ENCODE measurements around the gene LPXN.

LPXN gene

DNA sequence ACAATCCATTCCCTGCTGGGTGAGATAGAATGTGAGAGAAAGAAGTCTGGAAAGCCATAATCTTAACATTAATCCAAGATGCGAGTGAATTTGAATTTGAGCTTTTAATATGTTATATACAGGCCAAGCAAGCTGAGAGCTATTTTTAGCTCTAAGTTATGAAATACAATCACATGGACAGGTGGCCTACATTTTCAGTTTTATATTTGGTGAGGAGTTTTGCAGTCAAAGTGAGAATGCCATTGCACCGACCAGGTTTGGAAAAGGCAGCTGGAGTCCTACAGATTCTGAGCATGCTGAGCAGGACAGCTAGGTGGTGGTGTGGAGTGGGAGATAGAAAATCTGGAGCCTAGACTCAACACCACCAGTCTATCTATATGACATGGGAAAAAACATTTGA, 79.8 kb downstream of the LPXN start:
- TF ChIP-seq FOXK2 (IDR thresholded peaks at IDR 0.05) (no peak), ELF4 (IDR thresholded peaks at IDR 0.05) (no peak), ARNT (IDR thresholded peaks at IDR 0.05) (no peak), FOXM1 (IDR thresholded peaks at IDR 0.05; ENCODE audit: borderline replicate concordance) (no peak), BHLHE40 (IDR thresholded peaks at IDR 0.05; ENCODE audit: borderline replicate concordance) (no peak)
- DNase-seq (ENCODE audit: extremely low spot score), result no peak
- POLR2A ChIA-PET, result no interaction called here
- CTCF ChIA-PET, result no interaction called here

DNA sequence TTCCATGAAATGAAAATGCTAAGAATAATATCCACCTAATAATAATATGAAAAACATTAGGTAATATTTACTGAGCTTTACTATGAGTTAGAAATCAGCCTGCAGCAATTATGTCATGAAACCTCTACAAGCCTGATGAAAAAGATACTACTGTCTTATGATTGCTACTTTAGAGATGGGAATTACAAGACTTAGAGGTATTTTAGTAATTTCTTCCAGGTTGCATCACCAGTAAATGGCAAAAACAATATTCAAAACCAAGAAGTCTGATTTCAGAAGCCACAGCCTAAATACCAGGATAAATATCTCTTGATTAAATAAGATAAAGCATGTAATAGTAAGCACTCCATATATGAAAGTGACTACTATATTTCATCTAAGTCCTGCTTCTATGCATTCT, 81.6 kb downstream of the LPXN start:
- no peak for TF ChIP-seq LEF1 (IDR thresholded peaks at IDR 0.05; ENCODE audit: borderline replicate concordance)
- TF ChIP-seq, protein P1, sequence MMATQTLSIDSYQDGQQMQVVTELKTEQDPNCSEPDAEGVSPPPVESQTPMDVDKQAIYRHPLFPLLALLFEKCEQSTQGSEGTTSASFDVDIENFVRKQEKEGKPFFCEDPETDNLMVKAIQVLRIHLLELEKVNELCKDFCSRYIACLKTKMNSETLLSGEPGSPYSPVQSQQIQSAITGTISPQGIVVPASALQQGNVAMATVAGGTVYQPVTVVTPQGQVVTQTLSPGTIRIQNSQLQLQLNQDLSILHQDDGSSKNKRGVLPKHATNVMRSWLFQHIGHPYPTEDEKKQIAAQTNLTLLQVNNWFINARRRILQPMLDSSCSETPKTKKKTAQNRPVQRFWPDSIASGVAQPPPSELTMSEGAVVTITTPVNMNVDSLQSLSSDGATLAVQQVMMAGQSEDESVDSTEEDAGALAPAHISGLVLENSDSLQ (IDR thresholded peaks at IDR 0.05), result no peak
- TF ChIP-seq TARDBP (IDR thresholded peaks at IDR 0.05), result no peak
- TF ChIP-seq NFRKB (IDR thresholded peaks at IDR 0.05), result no peak
- TF ChIP-seq ELF4 (IDR thresholded peaks at IDR 0.05), result no peak
- TF ChIP-seq FOXK2 (IDR thresholded peaks at IDR 0.05), result no peak
- TF ChIP-seq BHLHE40 (IDR thresholded peaks at IDR 0.05; ENCODE audit: borderline replicate concordance), result no peak
- TF ChIP-seq ZNF384 (IDR thresholded peaks at IDR 0.05), result no peak
- TF ChIP-seq FOXM1 (IDR thresholded peaks at IDR 0.05; ENCODE audit: borderline replicate concordance), result no peak
- TF ChIP-seq ARNT (IDR thresholded peaks at IDR 0.05), result no peak
- no peak for TF ChIP-seq HDGF (IDR thresholded peaks at IDR 0.05; ENCODE audit: borderline replicate concordance)
- TF ChIP-seq FOXA1 (IDR thresholded peaks at IDR 0.05), result no peak
- no peak for TF ChIP-seq SUZ12 (IDR thresholded peaks at IDR 0.05)
- no peak for TF ChIP-seq CTBP1 (IDR thresholded peaks at IDR 0.05; ENCODE audit: borderline replicate concordance)
- CTCF ChIA-PET, result no interaction called here
- POLR2A ChIA-PET, result no interaction called here
- no peak for DNase-seq (ENCODE audit: extremely low spot score)

DNA sequence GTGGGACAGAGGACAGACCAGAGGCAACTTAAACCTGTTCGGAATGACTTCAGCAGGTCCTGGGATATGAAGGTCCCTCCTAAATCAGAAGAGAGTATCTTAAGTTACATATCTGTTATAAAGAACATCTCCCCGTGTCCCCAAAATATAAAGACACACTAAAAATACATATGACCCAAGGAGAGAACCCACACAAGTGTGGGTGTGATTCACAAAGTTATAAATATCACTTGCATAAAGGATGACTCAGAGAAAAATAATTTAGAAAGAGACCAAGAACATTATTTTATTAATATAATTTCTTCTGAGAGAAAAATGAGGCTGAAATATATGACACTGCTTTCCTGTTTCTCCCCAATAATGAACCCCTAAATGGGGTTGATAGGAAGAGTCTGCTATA, 82.0 kb downstream of the LPXN start:
- TF ChIP-seq LEF1 (IDR thresholded peaks at IDR 0.05; ENCODE audit: borderline replicate concordance), result no peak
- TF ChIP-seq BHLHE40 (IDR thresholded peaks at IDR 0.05; ENCODE audit: borderline replicate concordance), result no peak
- TF ChIP-seq ARNT (IDR thresholded peaks at IDR 0.05), result no peak
- TF ChIP-seq ZNF384 (IDR thresholded peaks at IDR 0.05), result no peak
- no peak for TF ChIP-seq L3MBTL2 (conservative IDR thresholded peaks at IDR 0.05)
- no peak for TF ChIP-seq NFRKB (IDR thresholded peaks at IDR 0.05)
- TF ChIP-seq SP1 (IDR thresholded peaks at IDR 0.05), result no peak
- TF ChIP-seq HDGF (IDR thresholded peaks at IDR 0.05; ENCODE audit: borderline replicate concordance), result no peak
- no peak for TF ChIP-seq FOXK2 (IDR thresholded peaks at IDR 0.05)
- TF ChIP-seq ELF4 (IDR thresholded peaks at IDR 0.05), result no peak
- TF ChIP-seq, protein P1 (IDR thresholded peaks at IDR 0.05), result no peak
- TF ChIP-seq SUZ12 (IDR thresholded peaks at IDR 0.05), result no peak
- TF ChIP-seq FOXA1 (IDR thresholded peaks at IDR 0.05), result no peak
- no peak for TF ChIP-seq CTBP1 (IDR thresholded peaks at IDR 0.05; ENCODE audit: borderline replicate concordance)
- TF ChIP-seq TARDBP (IDR thresholded peaks at IDR 0.05), result no peak
- DNase-seq (ENCODE audit: extremely low spot score), result no peak
- POLR2A ChIA-PET, result no interaction called here
- CTCF ChIA-PET, result no interaction called here

DNA sequence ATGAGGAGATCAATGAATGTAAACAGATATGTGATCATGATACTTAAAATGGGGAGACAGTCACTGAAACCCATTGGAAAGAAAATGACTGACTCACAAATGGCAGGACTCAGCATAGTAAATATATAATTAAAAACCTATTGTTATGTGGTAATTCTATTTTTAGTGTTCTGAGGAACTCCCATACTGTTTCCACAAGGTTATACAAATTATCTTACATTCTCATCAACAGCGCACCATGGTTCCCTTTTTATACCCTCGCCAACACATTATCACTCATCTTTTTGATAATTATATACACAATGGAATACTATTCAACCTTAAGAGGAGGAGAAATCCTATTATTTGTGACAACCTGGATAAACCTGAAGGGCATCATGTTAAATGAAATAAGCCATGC, 84.8 kb downstream of the LPXN start:
- no peak for TF ChIP-seq FOXM1 (IDR thresholded peaks at IDR 0.05; ENCODE audit: borderline replicate concordance)
- TF ChIP-seq HDGF (IDR thresholded peaks at IDR 0.05; ENCODE audit: borderline replicate concordance), result no peak
- no peak for TF ChIP-seq SP1 (IDR thresholded peaks at IDR 0.05)
- no peak for TF ChIP-seq TARDBP (IDR thresholded peaks at IDR 0.05)
- TF ChIP-seq ELF4 (IDR thresholded peaks at IDR 0.05), result no peak
- ChIA-PET POLR2A (no interaction called here), CTCF (no interaction called here)
- DNase-seq (ENCODE audit: extremely low spot score), result no peak

DNA sequence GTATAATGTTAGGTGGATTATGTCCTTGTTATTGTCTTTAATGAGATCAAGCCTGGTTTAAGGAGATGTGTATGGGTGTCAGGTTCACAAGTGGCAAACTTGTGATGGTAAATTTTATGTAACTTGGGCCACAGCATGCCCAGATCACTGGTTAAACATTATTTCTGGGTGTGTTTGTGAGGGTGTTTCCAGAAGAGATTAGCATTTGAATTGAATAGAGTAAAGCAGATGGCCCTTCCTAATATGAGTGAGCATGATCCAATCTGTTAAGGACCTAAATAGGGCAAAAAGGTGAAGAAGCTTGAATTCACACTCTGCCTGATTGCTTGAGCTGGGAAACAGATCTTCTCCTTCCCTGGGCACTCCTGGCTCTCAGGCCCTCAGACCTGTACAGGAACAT, 88.5 kb downstream of the LPXN start:
- ChIA-PET POLR2A (no interaction called here), CTCF (no interaction called here)
- DNase-seq (ENCODE audit: extremely low spot score), result no peak
- TF ChIP-seq BHLHE40 (IDR thresholded peaks at IDR 0.05; ENCODE audit: borderline replicate concordance), result no peak
- no peak for TF ChIP-seq ZNF384 (IDR thresholded peaks at IDR 0.05)
- TF ChIP-seq FOXA1 (IDR thresholded peaks at IDR 0.05), result no peak
- no peak for TF ChIP-seq CTBP1 (IDR thresholded peaks at IDR 0.05; ENCODE audit: borderline replicate concordance)
- no peak for TF ChIP-seq L3MBTL2 (conservative IDR thresholded peaks at IDR 0.05)
- no peak for TF ChIP-seq HDGF (IDR thresholded peaks at IDR 0.05; ENCODE audit: borderline replicate concordance)
- TF ChIP-seq LEF1 (IDR thresholded peaks at IDR 0.05; ENCODE audit: borderline replicate concordance), result no peak
- TF ChIP-seq FOXK2 (IDR thresholded peaks at IDR 0.05), result no peak
- no peak for TF ChIP-seq SP1 (IDR thresholded peaks at IDR 0.05)
- TF ChIP-seq SUZ12 (IDR thresholded peaks at IDR 0.05), result no peak
- TF ChIP-seq, protein P1 (IDR thresholded peaks at IDR 0.05), result no peak
- no peak for TF ChIP-seq NFRKB (IDR thresholded peaks at IDR 0.05)
- no peak for TF ChIP-seq TARDBP (IDR thresholded peaks at IDR 0.05)
- no peak for TF ChIP-seq ELF4 (IDR thresholded peaks at IDR 0.05)
- TF ChIP-seq ARNT (IDR thresholded peaks at IDR 0.05), result no peak
- TF ChIP-seq FOXM1 (IDR thresholded peaks at IDR 0.05; ENCODE audit: borderline replicate concordance), result no peak

DNA sequence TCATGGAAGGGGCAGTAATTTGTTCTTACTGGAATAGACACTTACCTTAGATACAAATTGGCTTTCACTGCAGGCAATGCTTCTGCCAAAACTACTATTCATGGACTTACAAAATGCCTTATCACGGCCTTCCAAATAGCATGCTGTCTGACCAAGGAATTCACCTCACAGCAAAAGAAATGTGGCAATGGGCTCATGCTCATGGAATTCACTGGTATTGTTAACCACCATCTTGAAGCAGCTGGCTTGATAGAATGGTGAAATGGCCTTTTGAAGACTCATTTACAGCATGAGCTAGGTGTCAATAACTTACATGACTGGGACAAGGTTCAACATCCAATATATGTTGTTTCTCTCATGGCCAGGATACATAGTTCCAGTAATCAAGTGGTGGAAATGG, 89.7 kb downstream of the LPXN start:
- CTCF ChIA-PET, result no interaction called here
- POLR2A ChIA-PET, result no interaction called here
- no peak for DNase-seq (ENCODE audit: extremely low spot score)
- TF ChIP-seq TARDBP (IDR thresholded peaks at IDR 0.05) (no peak), HDGF (IDR thresholded peaks at IDR 0.05; ENCODE audit: borderline replicate concordance) (no peak), NFRKB (IDR thresholded peaks at IDR 0.05) (no peak), FOXK2 (IDR thresholded peaks at IDR 0.05) (no peak), LEF1 (IDR thresholded peaks at IDR 0.05; ENCODE audit: borderline replicate concordance) (no peak), ZNF384 (IDR thresholded peaks at IDR 0.05) (no peak), SP1 (IDR thresholded peaks at IDR 0.05) (no peak), ARNT (IDR thresholded peaks at IDR 0.05) (no peak), FOXM1 (IDR thresholded peaks at IDR 0.05; ENCODE audit: borderline replicate concordance) (no peak), SUZ12 (IDR thresholded peaks at IDR 0.05) (no peak), FOXA1 (IDR thresholded peaks at IDR 0.05) (no peak), L3MBTL2 (conservative IDR thresholded peaks at IDR 0.05) (no peak), BHLHE40 (IDR thresholded peaks at IDR 0.05; ENCODE audit: borderline replicate concordance) (no peak), CTBP1 (IDR thresholded peaks at IDR 0.05; ENCODE audit: borderline replicate concordance) (no peak), ELF4 (IDR thresholded peaks at IDR 0.05) (no peak)
- TF ChIP-seq, protein P1 (IDR thresholded peaks at IDR 0.05), result no peak

All from HEK293T (cell line).